HepG2 (cell line): ENCODE results near the gene HAUS2. TPM values are rescaled to one million over a fixed set of nuclear protein-coding genes. Genes with fewer than 3 reads are reported as not detected.

ENCODE experiments used
- AGO1 ChIP-seq: fragments of 200-400 bp; formaldehyde crosslinking; IDR thresholded peaks from 2 replicates; pipeline ENCODE4 v1.6.1; 2017; ENCODE audit warnings: mild to moderate bottlenecking, low read depth, low read length, moderate library complexity; ENCODE audit not compliant: poor library complexity, severe bottlenecking
- ATF3 ChIP-seq: sonication (generic); formaldehyde crosslinking; IDR thresholded peaks from 2 replicates; pipeline ENCODE4 v1.4.0; 2020; ENCODE audit warnings: missing genetic modification reagents
- EED ChIP-seq: sonication (generic); formaldehyde crosslinking; IDR thresholded peaks from 2 replicates; pipeline ENCODE4 v1.5.0; 2020; ENCODE audit warnings: mild to moderate bottlenecking, missing genetic modification reagents
- HDAC1 ChIP-seq: sonication (generic); formaldehyde crosslinking; IDR thresholded peaks from 2 replicates; pipeline ENCODE4 v1.5.1; 2020; ENCODE audit warnings: mild to moderate bottlenecking, missing genetic modification reagents
- KDM5A ChIP-seq: fragments of 200-600 bp; sonication (generic); IDR thresholded peaks from 2 replicates; pipeline ENCODE4 v1.7.0; 2018; ENCODE audit warnings: antibody characterized with exemption, mild to moderate bottlenecking, low read length, borderline replicate concordance
- MIXL1 ChIP-seq: IDR thresholded peaks from 2 replicates; pipeline ENCODE4 v1.6.1; 2016
- NFE2 ChIP-seq: sonication (generic); formaldehyde crosslinking; IDR thresholded peaks from 2 replicates; pipeline ENCODE4 v1.4.0; 2020; ENCODE audit warnings: missing genetic modification reagents
- NFIC ChIP-seq: IDR thresholded peaks from 2 replicates; pipeline ENCODE4 v1.6.1; 2012; ENCODE audit warnings: mild to moderate bottlenecking, low read length, inconsistent platforms
- NFYB ChIP-seq: sonication (generic); formaldehyde crosslinking; IDR thresholded peaks from 2 replicates; pipeline ENCODE4 v1.4.0; 2020; ENCODE audit warnings: missing genetic modification reagents
- NR2F1 ChIP-seq, 2 experiments: fragments of 450-650 bp in 1 of 2; formaldehyde crosslinking in 1 of 2; IDR thresholded peaks; 2 replicates each; pipeline versions ENCODE4 v1.5.0 to v1.6.1; 2016 to 2020; ENCODE audit warnings: mild to moderate bottlenecking in 1 of 2, missing compliant biosample characterization in 1 of 2, missing genetic modification reagents in 1 of 2, moderate library complexity in 1 of 2
- PLSCR1 ChIP-seq: sonication (generic); formaldehyde crosslinking; IDR thresholded peaks from 2 replicates; pipeline ENCODE4 v1.5.0; 2020; ENCODE audit warnings: missing genetic modification reagents, mild to moderate bottlenecking, borderline replicate concordance
- REL ChIP-seq: sonication (generic); formaldehyde crosslinking; conservative IDR thresholded peaks from 2 replicates; pipeline ENCODE4 v1.8.0; 2022; ENCODE audit warnings: mild to moderate bottlenecking, missing genetic modification reagents, moderate library complexity
- SETDB1 ChIP-seq: sonication (generic); formaldehyde crosslinking; IDR thresholded peaks from 2 replicates; pipeline ENCODE4 v1.5.1; 2020; ENCODE audit warnings: missing genetic modification reagents, mild to moderate bottlenecking, borderline replicate concordance
- TEAD3 ChIP-seq: optimal IDR thresholded peaks from 2 replicates; pipeline ENCODE3; 2016; ENCODE audit warnings: borderline replicate concordance
- ZBTB21 ChIP-seq: sonication (generic); formaldehyde crosslinking; IDR thresholded peaks from 2 replicates; pipeline ENCODE4 v1.4.0; 2020; ENCODE audit warnings: missing genetic modification reagents
- ZFP36L2 ChIP-seq: sonication (generic); formaldehyde crosslinking; IDR thresholded peaks from 2 replicates; pipeline ENCODE4 v1.4.0; 2020; ENCODE audit warnings: missing genetic modification reagents
- ZFP90 ChIP-seq: sonication (generic); formaldehyde crosslinking; IDR thresholded peaks from 2 replicates; pipeline ENCODE4 v1.8.0; 2022; ENCODE audit warnings: missing genetic modification reagents, mild to moderate bottlenecking, inconsistent platforms, borderline replicate concordance
- ZMYM4 ChIP-seq: sonication (generic); formaldehyde crosslinking; IDR thresholded peaks from 2 replicates; pipeline ENCODE4 v1.8.1; 2023; ENCODE audit warnings: mild to moderate bottlenecking, missing genetic modification reagents
- ZNF33B ChIP-seq: sonication (generic); formaldehyde crosslinking; IDR thresholded peaks from 2 replicates; pipeline ENCODE4 v1.5.1; 2020; ENCODE audit warnings: mild to moderate bottlenecking, missing genetic modification reagents
- ZNF713 ChIP-seq: sonication (generic); formaldehyde crosslinking; IDR thresholded peaks from 2 replicates; pipeline ENCODE4 v1.4.0; 2020; ENCODE audit warnings: mild to moderate bottlenecking, missing genetic modification reagents
- polyA plus RNA-seq, 8 experiments: library from polyadenylated mRNA; depleted of rRNA in 3 of 8; stranded (reverse) in 7 of 8; unstranded in 1 of 8; fragments of >200 nt; fragmentation: Illumina TruSeq in 4 of 8; extraction: Trizol in 4 of 8; gene quantifications; 2 replicates each; pipeline versions ENCODE4 v1.2.1 to v1.2.3, GENCODE V29; 2011 to 2016; ENCODE audit warnings: low read depth in 4 of 8, missing spikeins in 1 of 8, mixed read lengths in 1 of 8; ENCODE audit not compliant: insufficient read depth in 1 of 8
- total RNA-seq, 5 experiments: library from RNA; depleted of rRNA; stranded (reverse); fragments of >200 nt; fragmentation: Illumina TruSeq; extraction: Trizol; gene quantifications; 2 replicates each; pipeline ENCODE4 v1.2.3, GENCODE V29; 2016; ENCODE audit warnings: low read depth in 1 of 5
- TF ChIP-seq, protein P1 (sequence below): sonication (generic); formaldehyde crosslinking; IDR thresholded peaks from 2 replicates; pipeline ENCODE4 v1.4.0; 2020; ENCODE audit warnings: missing genetic modification reagents, borderline replicate concordance
- TF ChIP-seq, protein P2 (sequence below): sonication (generic); formaldehyde crosslinking; IDR thresholded peaks from 2 replicates; pipeline ENCODE4 v1.5.0; 2020; ENCODE audit warnings: missing genetic modification reagents
- TF ChIP-seq, protein P3 (sequence below): sonication (generic); formaldehyde crosslinking; IDR thresholded peaks from 2 replicates; pipeline ENCODE4 v1.4.0; 2020; ENCODE audit warnings: mild to moderate bottlenecking, missing genetic modification reagents

Gene HAUS2
- total and polyA plus RNA-seq, 2 of the 13 experiments (the other 11 are each of a cell fraction or from before 2014, with no cell fraction given), result 11.6 to 32.9 TPM

DNA sequence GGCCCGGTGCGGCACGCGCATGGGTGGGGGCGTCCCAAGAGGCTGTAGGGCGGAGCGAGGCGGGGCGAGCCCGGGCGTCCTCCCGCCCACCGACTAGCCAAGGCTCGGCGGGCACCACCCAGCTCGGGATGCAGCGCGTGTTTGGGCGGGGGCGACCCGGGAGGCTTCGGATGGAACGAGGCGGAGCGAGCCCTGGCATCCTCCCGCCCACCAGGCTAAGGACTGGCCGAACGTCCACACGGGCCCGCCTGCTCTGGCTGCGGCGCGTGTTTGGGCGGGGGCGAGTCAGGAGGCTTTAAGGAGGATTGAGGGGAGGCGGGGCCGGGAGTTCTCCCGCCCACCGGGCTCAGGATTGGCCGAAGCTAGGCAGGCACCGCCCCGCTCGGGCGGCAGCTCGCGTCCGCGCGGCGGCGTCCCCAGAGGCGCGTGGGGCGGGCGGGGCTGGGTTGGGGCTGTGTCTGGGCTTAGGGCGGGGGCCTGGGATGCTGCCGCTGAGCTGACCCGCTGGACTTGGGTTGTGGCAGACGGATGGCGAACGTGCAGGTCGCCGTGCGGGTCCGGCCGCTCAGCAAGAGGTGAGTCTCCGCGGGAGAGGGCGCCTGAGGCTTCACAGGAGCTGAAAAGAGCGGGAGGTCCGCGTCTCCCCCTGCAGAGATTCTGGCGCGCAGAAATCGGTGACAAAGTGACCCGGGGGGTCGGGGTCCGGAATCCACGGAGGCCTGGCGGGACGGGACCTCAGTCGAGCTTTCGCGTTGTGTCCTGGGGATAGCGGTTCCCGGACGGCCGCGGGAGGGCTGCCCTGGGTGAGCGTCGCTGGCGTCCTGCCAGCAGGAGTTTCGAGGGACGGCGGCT, 26.8 kb downstream of the HAUS2 start, which contains the start of gene STARD9 (continued):
- TF ChIP-seq REL (CRISPR knock-in tag), result peak; percentile 10; the same call in 1 of the 2 replicates
- TF ChIP-seq ZNF713, result no peak
- no peak for TF ChIP-seq NFE2 (CRISPR knock-in tag)
- TF ChIP-seq ZMYM4 (CRISPR knock-in tag), result peak; percentile 91
- TF ChIP-seq EED (CRISPR knock-in tag), result peak; percentile 46; the same call in 1 of the 2 replicates
- no peak for TF ChIP-seq NR2F1 (CRISPR knock-in tag; IDR thresholded peaks at IDR 0.05)
- TF ChIP-seq KDM5A, result no peak
- peak; percentile 65 for TF ChIP-seq NFYB (CRISPR knock-in tag)
- no peak for TF ChIP-seq ZBTB21 (CRISPR knock-in tag)
- no peak for TF ChIP-seq ZFP36L2 (CRISPR knock-in tag)
- TF ChIP-seq PLSCR1 (CRISPR knock-in tag), result no peak
- TF ChIP-seq, protein P1, sequence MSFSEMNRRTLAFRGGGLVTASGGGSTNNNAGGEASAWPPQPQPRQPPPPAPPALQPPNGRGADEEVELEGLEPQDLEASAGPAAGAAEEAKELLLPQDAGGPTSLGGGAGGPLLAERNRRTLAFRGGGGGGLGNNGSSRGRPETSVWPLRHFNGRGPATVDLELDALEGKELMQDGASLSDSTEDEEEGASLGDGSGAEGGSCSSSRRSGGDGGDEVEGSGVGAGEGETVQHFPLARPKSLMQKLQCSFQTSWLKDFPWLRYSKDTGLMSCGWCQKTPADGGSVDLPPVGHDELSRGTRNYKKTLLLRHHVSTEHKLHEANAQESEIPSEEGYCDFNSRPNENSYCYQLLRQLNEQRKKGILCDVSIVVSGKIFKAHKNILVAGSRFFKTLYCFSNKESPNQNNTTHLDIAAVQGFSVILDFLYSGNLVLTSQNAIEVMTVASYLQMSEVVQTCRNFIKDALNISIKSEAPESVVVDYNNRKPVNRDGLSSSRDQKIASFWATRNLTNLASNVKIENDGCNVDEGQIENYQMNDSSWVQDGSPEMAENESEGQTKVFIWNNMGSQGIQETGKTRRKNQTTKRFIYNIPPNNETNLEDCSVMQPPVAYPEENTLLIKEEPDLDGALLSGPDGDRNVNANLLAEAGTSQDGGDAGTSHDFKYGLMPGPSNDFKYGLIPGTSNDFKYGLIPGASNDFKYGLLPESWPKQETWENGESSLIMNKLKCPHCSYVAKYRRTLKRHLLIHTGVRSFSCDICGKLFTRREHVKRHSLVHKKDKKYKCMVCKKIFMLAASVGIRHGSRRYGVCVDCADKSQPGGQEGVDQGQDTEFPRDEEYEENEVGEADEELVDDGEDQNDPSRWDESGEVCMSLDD, result 0 out of 2 replicates have a peak, but pooled peaks have one; percentile 35
- TF ChIP-seq, protein P2, sequence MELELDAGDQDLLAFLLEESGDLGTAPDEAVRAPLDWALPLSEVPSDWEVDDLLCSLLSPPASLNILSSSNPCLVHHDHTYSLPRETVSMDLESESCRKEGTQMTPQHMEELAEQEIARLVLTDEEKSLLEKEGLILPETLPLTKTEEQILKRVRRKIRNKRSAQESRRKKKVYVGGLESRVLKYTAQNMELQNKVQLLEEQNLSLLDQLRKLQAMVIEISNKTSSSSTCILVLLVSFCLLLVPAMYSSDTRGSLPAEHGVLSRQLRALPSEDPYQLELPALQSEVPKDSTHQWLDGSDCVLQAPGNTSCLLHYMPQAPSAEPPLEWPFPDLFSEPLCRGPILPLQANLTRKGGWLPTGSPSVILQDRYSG (CRISPR knock-in tag), result no peak; the same call in 1 of the 2 replicates
- TF ChIP-seq, protein P3, sequence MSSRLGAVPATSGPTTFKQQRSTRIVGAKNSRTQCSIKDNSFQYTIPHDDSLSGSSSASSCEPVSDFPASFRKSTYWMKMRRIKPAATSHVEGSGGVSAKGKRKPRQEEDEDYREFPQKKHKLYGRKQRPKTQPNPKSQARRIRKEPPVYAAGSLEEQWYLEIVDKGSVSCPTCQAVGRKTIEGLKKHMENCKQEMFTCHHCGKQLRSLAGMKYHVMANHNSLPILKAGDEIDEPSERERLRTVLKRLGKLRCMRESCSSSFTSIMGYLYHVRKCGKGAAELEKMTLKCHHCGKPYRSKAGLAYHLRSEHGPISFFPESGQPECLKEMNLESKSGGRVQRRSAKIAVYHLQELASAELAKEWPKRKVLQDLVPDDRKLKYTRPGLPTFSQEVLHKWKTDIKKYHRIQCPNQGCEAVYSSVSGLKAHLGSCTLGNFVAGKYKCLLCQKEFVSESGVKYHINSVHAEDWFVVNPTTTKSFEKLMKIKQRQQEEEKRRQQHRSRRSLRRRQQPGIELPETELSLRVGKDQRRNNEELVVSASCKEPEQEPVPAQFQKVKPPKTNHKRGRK, result no peak
- TF ChIP-seq NFIC, result no peak
- no peak for TF ChIP-seq ATF3 (CRISPR knock-in tag)
- no peak for TF ChIP-seq AGO1
- TF ChIP-seq SETDB1, result no peak
- peak; percentile 5; the same call in 1 of the 2 replicates for TF ChIP-seq HDAC1 (CRISPR knock-in tag)
- TF ChIP-seq ZFP90, result 0 out of 2 replicates have a peak, but pooled peaks have one; percentile 38
- TF ChIP-seq ZNF33B, result no peak
- no peak for TF ChIP-seq MIXL1 (CRISPR knock-in tag)
- TF ChIP-seq TEAD3 (CRISPR knock-in tag), result peak; percentile 84
